ENCODE results near the gene ADTRP. TPM values are rescaled to one million over a fixed set of nuclear protein-coding genes. Genes with fewer than 3 reads are reported as not detected.

The ADTRP gene
- total and polyA plus RNA-seq, 7 donors, result 0.36 to 86.9 (median 31.2) TPM; not detected in 3

- intact Hi-C loops (cut with DNase I), result no loop called here
- H3K27ac ChIP-seq, result no peak overlapping the region
- no peak for DNase-seq
Measured at GRCh38 chr6:11805259-11806053, 26.9 kb upstream of the ADTRP start.

GRCh38 chr6:11804701-11805100 is 26.1 kb upstream of the ADTRP start:
- TF ChIP-seq POLR2AphosphoS5 (IDR thresholded peaks at IDR 0.05), result no peak
- TF ChIP-seq POLR2A (IDR thresholded peaks at IDR 0.05), result no peak
- no peak for TF ChIP-seq CTCF (IDR thresholded peaks at IDR 0.05)
- no peak for TF ChIP-seq EP300 (IDR thresholded peaks at IDR 0.05)
- Histone ChIP-seq H3K27ac (no peak overlapping the region), H3K9me3 (no peaks in the 10 kb centered on the region), H3K36me3 (no peaks in the 10 kb centered on the region), H3K27me3 (no peaks in the 10 kb centered on the region), H3K4me1 (peaks cover 0 to 6% (median 4%) of the 10 kb centered on the region in 4 donors), H3K4me3 (no peak overlapping the region)
- intact Hi-C loops (cut with DNase I), result no loop called here
- DNase-seq, result no peak
- WGBS, 2 donors, result 88 to 91% methylated on average over 3 of the region's 3 CpGs

More at GRCh38 chr6:11805259-11806053, 26.9 kb upstream of the ADTRP start:
- Histone ChIP-seq H3K27me3 (no peaks in the 10 kb centered on the region), H3K4me3 (no peak overlapping the region), H3K36me3 (no peaks in the 10 kb centered on the region), H3K9me3 (no peaks in the 10 kb centered on the region), H3K4me1 (peaks cover 0 to 13% (median 11%) of the 10 kb centered on the region in 4 donors)
- TF ChIP-seq POLR2A (IDR thresholded peaks at IDR 0.05), result no peak
- no peak for TF ChIP-seq POLR2AphosphoS5 (IDR thresholded peaks at IDR 0.05)
- TF ChIP-seq EP300 (IDR thresholded peaks at IDR 0.05), result no peak
- TF ChIP-seq CTCF (IDR thresholded peaks at IDR 0.05), result no peak
- WGBS, 2 donors, result 33 to 74% methylated on average over 13 of the region's 13 CpGs

- TF ChIP-seq CTCF (IDR thresholded peaks at IDR 0.05) (no peak), EP300 (IDR thresholded peaks at IDR 0.05) (no peak), POLR2AphosphoS5 (IDR thresholded peaks at IDR 0.05) (no peak), POLR2A (IDR thresholded peaks at IDR 0.05) (no peak)
- intact Hi-C loops (cut with DNase I), result no loop called here
Measured at GRCh38 chr6:11804135-11804534, 25.5 kb upstream of the ADTRP start.

GRCh38 chr6:11803591-11803971 is 25.0 kb upstream of the ADTRP start:
- intact Hi-C loops (cut with DNase I), result no loop called here
- no peak for DNase-seq
- Histone ChIP-seq H3K36me3 (no peaks in the 10 kb centered on the region), H3K27me3 (no peaks in the 10 kb centered on the region), H3K9me3 (no peaks in the 10 kb centered on the region), H3K27ac (no peak overlapping the region), H3K4me1 (no peaks in the 10 kb centered on the region), H3K4me3 (no peak overlapping the region)
- TF ChIP-seq POLR2AphosphoS5 (IDR thresholded peaks at IDR 0.05) (no peak), EP300 (IDR thresholded peaks at IDR 0.05) (no peak), POLR2A (IDR thresholded peaks at IDR 0.05) (no peak), CTCF (IDR thresholded peaks at IDR 0.05) (no peak)
- WGBS, 2 donors, result 19 to 67% methylated on average over 2 of the region's 2 CpGs

More at GRCh38 chr6:11804135-11804534, 25.5 kb upstream of the ADTRP start:
- Histone ChIP-seq H3K27me3 (no peaks in the 10 kb centered on the region), H3K4me3 (no peak overlapping the region), H3K36me3 (no peaks in the 10 kb centered on the region), H3K9me3 (no peaks in the 10 kb centered on the region), H3K4me1 (peaks cover 0 to under 1% (median 0%) of the 10 kb centered on the region in 4 donors), H3K27ac (no peak overlapping the region)
- no peak for DNase-seq
- WGBS, 2 donors, result 80 to 87% methylated on average over 6 of the region's 6 CpGs
